Calu3 (cell line): ENCODE results near the gene GGPS1. TPM values are rescaled to one million over a fixed set of nuclear protein-coding genes. Genes with fewer than 3 reads are reported as not detected.
A peak's percentile ranks its signal among the peaks of the same experiment; 100 is the strongest.

Source experiments
- BruUV-seq: library from RNA; stranded (reverse); fragments of 400-500 nt; replicated peaks from 2 replicates; lab custom pipeline; 2021; lab: Mats Ljungman, UMichigan
- CTCF ChIA-PET: fragments of 300-600 bp; sonication (Branson Sonifier 250); formaldehyde crosslinking; loops from one replicate; lab custom pipeline; 2022; ENCODE audit warnings: antibody characterized with exemption; lab: Charles Lee
- DNase-seq: peaks from one replicate; pipeline ENCODE4 v3.0.0; 2022
- H3K27ac Mint-ChIP-seq: one replicate; pipeline ENCODE4 v1.8.0; 2022; ENCODE audit warnings: mixed read lengths; ENCODE audit not compliant: unreplicated experiment
- H3K27me3 Mint-ChIP-seq: one replicate; pipeline ENCODE4 v1.8.0; 2022; ENCODE audit warnings: mixed read lengths; ENCODE audit not compliant: unreplicated experiment
- H3K36me3 Mint-ChIP-seq: one replicate; pipeline ENCODE4 v1.8.0; 2022; ENCODE audit warnings: mild to moderate bottlenecking, moderate library complexity, mixed read lengths; ENCODE audit not compliant: insufficient read depth, unreplicated experiment
- H3K4me1 Mint-ChIP-seq: one replicate; pipeline ENCODE4 v1.8.0; 2022; ENCODE audit warnings: mild to moderate bottlenecking, low read depth, mixed read lengths; ENCODE audit not compliant: unreplicated experiment
- H3K4me3 Mint-ChIP-seq: one replicate; pipeline ENCODE4 v1.8.0; 2022; ENCODE audit warnings: mild to moderate bottlenecking, low read depth, moderate library complexity, mixed read lengths; ENCODE audit not compliant: unreplicated experiment
- H3K9me3 Mint-ChIP-seq: one replicate; pipeline ENCODE4 v1.8.0; 2022; ENCODE audit warnings: low read depth, mixed read lengths; ENCODE audit not compliant: unreplicated experiment
- CTCF ChIP-seq: fragments of 200-600 bp; IDR thresholded peaks from one replicate; pipeline ENCODE4 v1.8.0; 2022; ENCODE audit warnings: antibody characterized with exemption; ENCODE audit not compliant: unreplicated experiment
- intact Hi-C: fragments of 100-400 bp; cut with micrococcal nuclease; formaldehyde crosslinking; loops from one replicate; pipeline ENCODE4 v1.10.0; 2022; ENCODE audit not compliant: unreplicated experiment
- total RNA-seq: library from RNA; stranded (reverse); gene quantifications from 2 replicates; pipeline ENCODE4 v1.2.3, GENCODE V29; 2022

Gene GGPS1
- total RNA-seq, 1 experiment from 2014 or later, result 40.5 TPM

- intact Hi-C loops, result loop anchor here (2.0 to 5.0 kb wide), 3 partner anchors 37 to 173 kb away; partner anchors contain the start of genes B3GALNT2 and TBCE
- no TSS peak for BruUV-seq
- H3K27ac Mint-ChIP-seq, result no peak overlapping the region
- no peak for TF ChIP-seq CTCF
- peaks cover 14% of the 10 kb centered on the region for H3K4me1 Mint-ChIP-seq
- CTCF ChIA-PET, result interaction anchor here (1.0 to 1.8 kb wide), 2 partner anchors 33 to 86 kb away, joined by 3 to 6 read pairs; no protein-coding TSS in a partner anchor
- peak; percentile 46 for DNase-seq
- no peaks in the 10 kb centered on the region for H3K36me3 Mint-ChIP-seq
- no peak overlapping the region for H3K4me3 Mint-ChIP-seq
- no peaks in the 10 kb centered on the region for H3K27me3 Mint-ChIP-seq
- no peaks in the 10 kb centered on the region for H3K9me3 Mint-ChIP-seq
These were observed 951 bp downstream of the GGPS1 start for GRCh38 chr1:235329139-235329902.

GRCh38 chr1:235330918-235331285 lies 2.5 kb downstream of the GGPS1 start:
- CTCF ChIA-PET, result interaction anchor here (1.7 kb wide), 1 partner anchor 174 kb away, joined by 7 read pairs; the partner anchor contains the start of gene B3GALNT2
- H3K4me1 Mint-ChIP-seq, result peaks cover 14% of the 10 kb centered on the region
- BruUV-seq, result no TSS peak
- H3K27me3 Mint-ChIP-seq, result no peaks in the 10 kb centered on the region
- no peaks in the 10 kb centered on the region for H3K9me3 Mint-ChIP-seq
- H3K27ac Mint-ChIP-seq, result no peak overlapping the region
- DNase-seq, result no peak
- H3K4me3 Mint-ChIP-seq, result no peak overlapping the region
- H3K36me3 Mint-ChIP-seq, result no peaks in the 10 kb centered on the region
- TF ChIP-seq CTCF, result no peak
- intact Hi-C loops, result no loop called here

- H3K27me3 Mint-ChIP-seq, result no peaks in the 10 kb centered on the region
- CTCF ChIA-PET, result interaction anchor here (0.6 to 1.7 kb wide), 2 partner anchors 173 to 613 kb away, joined by 5 to 7 read pairs; partner anchors contain the start of gene B3GALNT2
- DNase-seq, result no peak
- no peak for TF ChIP-seq CTCF
- no peaks in the 10 kb centered on the region for H3K9me3 Mint-ChIP-seq
- no TSS peak for BruUV-seq
- intact Hi-C loops, result no loop called here
- H3K4me1 Mint-ChIP-seq, result peaks cover 14% of the 10 kb centered on the region
- no peak overlapping the region for H3K4me3 Mint-ChIP-seq
- H3K27ac Mint-ChIP-seq, result no peak overlapping the region
- H3K36me3 Mint-ChIP-seq, result no peaks in the 10 kb centered on the region
These were observed 3.0 kb downstream of the GGPS1 start for GRCh38 chr1:235331401-235331800.

GRCh38 chr1:235336903-235337302 lies 8.5 kb downstream of the GGPS1 start:
- H3K4me1 Mint-ChIP-seq, result peaks cover 2% of the 10 kb centered on the region
- H3K4me3 Mint-ChIP-seq, result no peak overlapping the region
- DNase-seq, result no peak
- no peaks in the 10 kb centered on the region for H3K27me3 Mint-ChIP-seq
- intact Hi-C loops, result no loop called here
- peaks cover 5% of the 10 kb centered on the region for H3K36me3 Mint-ChIP-seq
- no peak for TF ChIP-seq CTCF
- no TSS peak for BruUV-seq
- no peaks in the 10 kb centered on the region for H3K9me3 Mint-ChIP-seq
- CTCF ChIA-PET, result no interaction called here
- no peak overlapping the region for H3K27ac Mint-ChIP-seq
